Stimulated activated CD8-positive, alpha-beta memory T cell treated with anti-CD3 and anti-CD28 coated beads, Interleukin-15, amount 100 ng/mL, for 1 hour (primary cell): ENCODE measurements around the gene HSD17B11.
"Not testable (repeated sequence)": the region's sequence is repeated elsewhere in the genome, so short reads cannot be mapped to it uniquely, and the experiment has no call there.

Experiments
- DNase-seq: peaks from one replicate; pipeline ENCODE4 v3.0.0-alpha.2; 2020; ENCODE audit warnings: low read depth

The HSD17B11 gene

DNA sequence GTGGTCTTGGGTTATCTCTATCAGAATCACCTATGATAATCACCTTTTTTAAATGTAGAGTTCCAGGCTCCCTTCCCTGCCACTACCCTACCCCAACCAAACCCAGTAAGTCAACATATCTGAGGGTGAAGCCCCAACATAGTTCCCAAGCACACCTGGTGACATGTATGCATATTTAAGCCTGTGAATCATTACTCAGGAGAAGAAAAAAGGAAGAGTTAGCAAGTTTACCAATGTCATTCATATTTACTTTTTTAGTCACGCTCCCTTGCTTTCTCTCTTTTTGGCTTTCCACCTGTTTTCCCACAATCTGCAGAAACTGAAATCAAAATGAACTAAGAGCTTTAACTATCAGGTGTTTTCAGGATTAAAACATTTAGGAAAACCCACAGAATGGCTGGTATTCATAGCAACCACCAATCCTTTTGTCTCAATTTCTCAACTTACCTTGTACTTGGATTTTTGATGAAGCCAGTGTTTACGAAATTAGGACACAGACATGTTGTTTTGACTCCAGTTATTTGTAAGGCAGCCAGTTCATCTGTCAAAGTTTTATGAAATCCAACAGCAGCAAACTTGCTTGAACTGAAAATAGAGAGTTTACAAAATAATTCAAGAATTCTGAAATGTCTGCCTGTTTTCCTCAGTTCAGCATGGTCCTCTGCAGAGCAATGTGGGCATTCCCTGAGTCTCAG, 34.0 kb downstream of the HSD17B11 start:
- no peak for DNase-seq

DNA sequence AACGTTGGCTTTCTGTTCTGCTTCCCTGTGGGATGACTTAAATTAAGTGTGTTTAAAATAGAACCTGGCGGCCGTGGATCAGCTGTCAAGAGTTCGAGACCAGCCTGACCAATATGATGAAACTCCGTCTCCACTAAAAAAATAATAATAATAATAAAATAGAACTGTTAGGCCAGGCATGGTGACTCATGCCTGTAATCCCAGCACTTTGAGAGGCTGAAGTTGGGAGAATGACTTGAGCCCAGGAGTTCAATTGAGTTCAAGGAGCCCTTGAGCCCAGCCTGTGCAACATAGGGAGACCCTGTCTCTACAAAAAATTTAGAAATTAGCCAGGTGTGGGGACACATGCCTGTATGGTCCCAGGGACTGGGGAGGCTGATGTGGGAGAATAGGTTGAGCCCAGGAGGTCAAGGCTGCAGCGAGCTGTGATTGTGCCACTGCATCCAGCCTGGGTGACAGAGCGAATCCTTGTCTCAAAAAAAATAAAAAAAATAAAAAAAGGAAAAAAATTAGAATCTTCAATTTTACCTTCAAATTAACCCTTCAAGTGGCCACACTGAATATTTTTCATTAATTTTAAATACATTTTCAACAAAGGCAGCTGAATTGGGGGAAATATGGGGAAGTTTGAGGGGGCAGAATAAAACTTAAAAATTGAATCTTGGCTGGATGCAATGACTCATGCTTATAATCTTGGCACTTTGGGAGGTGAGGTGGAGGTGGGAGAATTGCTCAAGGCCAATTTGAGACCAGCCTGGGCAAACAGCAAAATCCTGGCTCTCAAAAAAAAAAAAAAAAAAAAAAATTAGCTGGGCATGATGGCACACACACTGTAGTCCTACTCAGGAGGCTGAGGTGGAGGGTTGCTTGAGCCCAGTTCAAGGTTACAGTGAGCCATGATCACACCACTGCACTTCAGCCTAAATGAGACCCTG, 36.6 kb downstream of the HSD17B11 start:
- DNase-seq, result no peak

DNA sequence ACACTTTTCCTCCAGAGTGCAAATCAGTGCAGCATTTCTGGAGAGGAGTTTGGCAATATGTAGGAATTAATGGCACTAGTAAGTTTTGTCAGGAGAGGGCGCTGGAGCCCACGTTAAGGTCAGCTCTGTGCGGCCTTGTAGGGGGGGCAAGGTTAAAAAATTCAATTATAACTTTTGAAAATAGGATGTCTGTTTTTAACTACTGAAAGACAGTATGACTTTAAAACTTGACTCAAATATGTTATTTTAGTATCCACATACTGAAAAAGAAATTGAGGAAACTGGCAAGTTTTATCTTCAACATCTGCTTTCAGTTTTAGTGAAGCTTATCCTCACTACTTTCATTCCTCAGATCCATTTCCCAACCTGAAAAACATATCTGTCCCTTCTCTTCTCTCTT, 37.4 kb downstream of the HSD17B11 start:
- no peak for DNase-seq

- DNase-seq, result no peak
These were observed 45.8 kb downstream of the HSD17B11 start for GRCh38 chr4:87345139-87345538.

GRCh38 chr4:87342872-87343271, 48.1 kb downstream of the HSD17B11 start:
- no peak for DNase-seq

DNA sequence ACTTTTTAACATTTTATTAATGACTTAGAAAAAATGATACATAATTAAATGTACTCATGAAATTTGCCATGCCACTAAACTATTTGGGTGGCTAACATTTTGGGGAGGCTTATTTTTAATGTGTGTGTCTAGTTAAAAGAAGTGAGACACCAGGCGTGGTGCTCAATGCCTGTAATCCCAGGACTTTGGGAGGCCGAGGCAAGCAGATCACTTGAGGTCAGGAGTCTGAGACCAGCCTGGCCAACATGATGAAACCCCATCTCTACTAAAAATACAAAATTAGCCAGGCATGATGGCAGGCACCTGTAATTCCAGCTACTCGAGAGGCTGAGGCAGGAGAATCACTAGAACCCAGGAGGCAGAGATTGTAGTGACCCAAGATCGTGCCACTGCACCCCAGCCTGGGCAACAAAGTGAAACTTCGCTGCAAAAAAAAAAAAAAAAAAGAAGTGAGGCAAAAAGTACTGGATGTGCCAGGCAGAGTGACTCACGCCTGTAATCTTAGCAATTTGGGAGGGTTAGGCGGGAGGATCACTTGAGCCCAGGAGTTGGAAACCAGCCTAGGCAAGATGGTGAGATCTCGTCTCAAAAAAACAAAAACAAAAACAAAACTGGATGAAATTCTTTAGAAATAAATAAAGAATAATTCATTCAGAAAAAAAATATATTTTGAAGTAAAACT, 48.9 kb downstream of the HSD17B11 start:
- not testable (repeated sequence) for DNase-seq

- DNase-seq, result no peak
These were observed 51.5 kb downstream of the HSD17B11 start for GRCh38 chr4:87339440-87339839.

- no peak for DNase-seq
These were observed 53.6 kb downstream of the HSD17B11 start for GRCh38 chr4:87337361-87337760.

- DNase-seq, result no peak
These were observed 57.7 kb downstream of the HSD17B11 start for GRCh38 chr4:87333267-87333666.

DNA sequence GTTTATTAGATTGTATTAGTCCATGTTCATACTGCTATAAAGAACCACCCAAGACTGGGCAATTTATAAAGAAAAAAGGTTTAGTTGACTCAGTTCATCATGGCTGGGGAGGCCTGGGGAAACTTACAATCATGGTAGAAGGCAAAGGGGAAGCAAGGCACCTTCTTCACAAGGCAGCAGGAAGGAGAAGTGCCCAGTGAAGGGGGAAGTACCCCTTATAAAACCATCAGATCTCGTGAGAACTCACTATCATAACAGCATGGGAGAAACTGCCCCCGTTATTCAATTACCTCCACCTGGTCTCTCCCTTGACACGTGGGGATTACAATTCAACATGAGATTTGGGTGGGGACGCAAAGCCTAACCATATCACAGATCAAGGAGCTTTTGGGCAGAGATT, 60.2 kb downstream of the HSD17B11 start:
- DNase-seq, result no peak

GRCh38 chr4:87327136-87327535, 63.9 kb downstream of the HSD17B11 start:
- DNase-seq, result no peak

DNA sequence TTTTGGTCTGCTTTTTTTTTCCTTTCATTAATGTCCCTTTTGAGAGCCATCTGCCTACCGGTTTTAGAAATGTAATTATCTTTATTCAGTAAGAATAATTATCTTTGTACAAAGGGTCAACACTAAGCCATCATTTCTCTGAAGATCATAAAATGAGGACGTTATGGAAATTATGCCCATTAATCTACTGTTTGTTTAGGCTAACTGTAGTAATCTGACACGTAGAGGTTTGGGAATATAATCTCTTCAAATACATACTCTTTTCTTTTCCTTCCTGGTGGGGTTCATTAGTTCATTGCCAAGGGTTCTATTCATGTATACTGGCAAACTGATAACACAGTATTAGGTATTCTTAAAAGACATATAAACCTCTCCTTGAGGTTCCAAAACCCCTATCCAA, 64.5 kb downstream of the HSD17B11 start:
- DNase-seq, result no peak

DNA sequence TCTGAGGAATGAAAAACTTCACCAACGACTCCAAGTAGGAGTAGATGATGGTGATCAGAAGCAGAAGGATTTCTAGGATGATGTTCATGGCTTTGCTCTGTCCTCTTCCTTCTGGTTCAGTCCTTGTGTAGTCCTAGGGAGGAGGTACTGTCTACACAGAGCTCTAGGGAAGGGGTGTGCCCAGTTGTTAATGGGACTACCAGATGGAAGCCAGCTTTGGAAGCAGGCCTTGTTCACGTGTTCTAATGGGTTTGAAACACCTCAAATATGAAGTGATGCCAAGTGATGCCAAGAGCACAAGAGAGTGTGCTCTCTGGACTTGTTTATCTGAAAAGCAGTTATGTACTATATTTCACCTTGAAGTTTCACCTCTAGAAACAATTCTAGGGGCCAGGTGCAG, 68.2 kb downstream of the HSD17B11 start, which contains the start of gene HSD17B13:
Gene HSD17B13 (minus strand): TSS at position 129 of the 400 bp plus-strand sequence. CDS start 41 bp downstream, at position 88.
- DNase-seq, result no peak

DNA sequence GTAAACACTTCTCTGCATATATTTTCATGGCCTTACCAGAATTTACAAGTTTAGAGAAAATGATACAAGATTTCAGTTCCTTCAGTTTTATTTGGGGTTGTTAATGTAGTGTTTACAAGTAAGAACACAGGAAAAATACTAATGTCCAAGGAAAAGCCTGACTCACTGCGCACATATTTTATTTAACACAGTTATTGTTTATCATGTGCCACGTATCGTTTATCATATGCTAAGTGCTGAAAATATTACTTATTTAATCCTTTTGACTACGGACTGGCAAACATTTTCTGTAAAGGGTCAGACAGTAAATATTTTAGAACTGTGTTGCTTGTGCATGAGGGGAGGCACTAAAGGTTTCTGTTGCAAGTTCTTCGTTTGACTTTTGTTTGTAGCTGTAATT, 69.1 kb downstream of the HSD17B11 start:
- no peak for DNase-seq

GRCh38 chr4:87317527-87317926, 73.5 kb downstream of the HSD17B11 start:
- no peak for DNase-seq

- no peak for DNase-seq
These were observed 74.0 kb downstream of the HSD17B11 start for GRCh38 chr4:87316961-87317360.

GRCh38 chr4:87315000-87315399, 76.0 kb downstream of the HSD17B11 start:
- not testable (repeated sequence) for DNase-seq

DNA sequence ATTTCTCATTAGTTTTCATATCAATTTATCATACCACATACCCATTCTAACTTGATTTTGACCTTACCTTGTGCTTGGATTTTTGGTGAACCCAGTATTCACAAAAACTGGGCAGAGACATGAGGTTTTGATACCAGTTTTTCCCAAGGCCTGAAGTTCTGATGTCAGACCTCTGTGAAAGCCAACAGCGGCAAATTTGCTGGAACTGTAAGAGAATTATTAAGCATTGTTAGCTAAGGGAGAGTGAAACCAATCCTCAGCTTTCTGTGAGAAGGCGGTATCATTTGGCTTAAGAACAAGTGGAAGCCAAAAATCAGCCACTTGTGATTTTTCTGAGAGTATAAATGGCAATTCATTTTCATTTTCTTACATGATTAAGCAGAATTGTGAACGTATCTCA, 77.2 kb downstream of the HSD17B11 start:
- DNase-seq, result no peak

GRCh38 chr4:87311684-87312083, 79.3 kb downstream of the HSD17B11 start:
- no peak for DNase-seq

DNA sequence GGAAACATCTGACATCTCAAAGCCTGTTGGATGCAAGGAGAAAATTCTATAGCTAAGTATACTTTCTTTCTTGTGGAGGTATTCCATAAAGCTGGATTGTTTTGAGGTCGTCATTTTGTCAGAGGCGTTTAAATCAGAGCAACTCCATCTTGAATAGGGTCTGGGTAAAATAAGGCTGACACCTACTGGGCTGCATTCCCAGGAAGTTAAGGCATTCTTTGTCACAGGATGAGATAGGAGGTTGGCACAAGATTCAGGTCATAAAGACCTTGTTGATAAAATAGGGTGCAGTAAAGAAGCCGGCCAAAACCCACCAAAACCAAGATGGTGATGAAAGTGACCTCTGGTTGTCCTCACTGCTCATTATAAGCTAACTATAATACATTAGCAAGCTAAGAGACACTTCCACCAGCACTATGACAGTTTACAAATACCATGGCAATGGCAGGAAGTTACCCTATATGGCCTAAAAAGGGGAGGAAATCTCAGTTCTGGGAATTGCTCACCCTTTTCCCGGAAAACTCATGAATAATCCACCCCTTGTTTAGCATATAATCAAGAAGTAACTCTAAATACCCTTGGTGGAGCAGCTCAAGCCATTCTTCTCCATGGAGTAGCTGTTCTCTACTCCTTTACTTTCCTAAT, 80.2 kb downstream of the HSD17B11 start:
- DNase-seq, result no peak

DNA sequence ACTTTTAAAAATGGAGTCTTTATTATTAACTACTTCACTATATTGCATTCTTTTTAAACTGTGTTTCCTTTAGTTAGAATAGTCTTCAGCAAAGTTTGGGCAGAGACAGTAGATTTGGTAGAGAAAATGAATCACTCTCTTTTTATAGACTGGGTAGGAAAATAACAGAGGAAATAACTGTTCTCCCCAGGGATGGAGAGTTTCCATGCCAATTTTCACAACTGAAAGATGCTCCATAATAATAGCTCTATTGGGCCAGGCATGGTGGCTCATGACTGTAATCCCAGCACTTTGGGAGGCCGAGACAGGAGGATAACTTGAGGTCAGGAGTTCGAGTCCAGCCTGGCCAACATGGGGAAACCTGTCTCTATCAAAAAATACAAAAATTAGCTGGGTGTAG, 81.4 kb downstream of the HSD17B11 start:
- no peak for DNase-seq

GRCh38 chr4:87306056-87306455, 84.9 kb downstream of the HSD17B11 start:
- DNase-seq, result no peak
